AG08396 (cell line): ENCODE results near the gene PPAT.
"Not testable (repeated sequence)": the region's sequence is repeated elsewhere in the genome, so short reads cannot be mapped to it uniquely, and the experiment has no call there.

Experiments used
- DNase-seq: peaks from one replicate; pipeline ENCODE4 v3.0.0; 2012; ENCODE audit warnings: low spot score, mixed read lengths

The PPAT gene

DNA sequence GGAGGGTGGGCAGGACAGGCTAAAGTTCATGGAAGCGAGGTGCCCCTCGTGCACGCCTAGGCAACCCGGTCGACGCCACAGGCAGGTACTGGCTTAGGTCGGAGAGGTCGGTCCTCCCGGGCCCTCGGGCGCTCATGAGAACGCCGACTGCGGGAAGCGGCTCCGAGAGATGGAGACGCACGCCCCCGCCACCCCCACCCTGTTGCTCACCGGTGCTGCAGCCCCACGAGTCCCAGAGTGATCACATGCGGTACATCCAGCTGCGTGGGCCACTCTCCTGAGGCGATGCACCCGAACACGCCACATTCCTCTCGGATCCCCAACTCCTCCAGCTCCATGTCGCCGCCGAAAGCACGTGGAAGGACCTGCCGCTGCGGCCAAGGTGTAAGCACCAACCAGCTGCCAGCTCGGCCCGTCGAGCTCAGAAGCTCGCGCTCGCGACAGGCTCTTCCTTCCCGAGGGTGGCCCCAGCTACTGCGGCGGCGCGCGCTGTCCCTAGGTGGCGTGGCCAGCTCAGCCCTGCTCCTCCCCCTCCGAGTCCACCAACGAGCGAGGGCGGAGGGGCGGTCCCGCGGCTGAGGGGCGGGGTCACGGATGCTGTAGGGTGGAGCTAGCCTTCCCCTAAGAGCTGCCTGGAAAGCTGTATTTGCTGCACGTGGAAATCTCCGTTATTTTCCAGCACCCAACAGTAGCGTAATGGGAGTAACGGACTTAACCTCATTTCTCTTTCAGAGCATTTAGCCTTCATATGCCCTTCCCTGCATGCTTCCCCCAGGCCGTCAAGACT is at the start of gene PPAT:
Gene PPAT (minus strand): TSS at position 476 of the 787 bp plus-strand sequence. CDS start 138 bp downstream, at position 338.
- peak; percentile 98 for DNase-seq

DNA sequence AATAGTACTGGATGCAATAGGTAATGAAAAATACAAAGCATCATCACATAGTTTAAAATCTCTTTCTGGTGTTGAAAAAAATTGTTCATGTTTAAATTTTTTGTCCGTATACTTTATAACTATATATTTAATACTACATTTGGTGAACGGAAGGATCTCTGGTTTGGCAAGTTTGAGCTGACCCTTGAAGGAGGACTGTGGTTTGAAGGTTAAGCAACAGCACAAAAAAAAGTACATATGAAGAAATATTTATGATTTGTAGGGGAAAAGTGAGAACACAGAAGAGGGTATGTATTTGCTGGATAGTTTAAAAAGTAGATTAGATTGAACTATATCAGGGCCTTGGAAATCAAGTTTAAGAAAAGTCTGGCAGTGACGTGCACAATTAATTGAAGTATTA is 45.3 kb upstream of the PPAT start:
- no peak for DNase-seq

DNA sequence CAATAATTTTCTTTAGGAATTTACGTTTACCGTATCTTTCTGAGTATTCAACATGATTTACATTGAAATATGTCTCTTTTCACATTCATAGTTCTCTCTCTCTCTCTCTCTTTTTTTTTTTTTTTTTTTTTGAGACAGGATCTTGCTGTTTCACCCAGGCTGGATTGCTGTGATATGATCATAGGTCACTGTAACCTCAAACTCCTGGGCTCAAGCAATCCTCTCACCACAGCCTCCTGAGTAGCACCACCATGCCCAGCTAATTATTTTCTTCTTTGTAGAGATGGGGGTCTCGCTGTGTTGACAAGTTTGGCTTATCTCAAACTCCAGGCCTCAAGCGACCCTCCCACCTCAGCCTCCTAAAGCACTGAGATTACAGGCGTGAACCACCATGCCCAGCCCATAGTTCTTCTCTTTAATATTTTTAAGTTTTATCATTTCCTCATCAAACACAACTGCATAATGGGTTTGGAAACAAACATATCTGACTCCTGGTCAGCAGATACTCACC is 41.8 kb upstream of the PPAT start:
- DNase-seq = no peak

DNA sequence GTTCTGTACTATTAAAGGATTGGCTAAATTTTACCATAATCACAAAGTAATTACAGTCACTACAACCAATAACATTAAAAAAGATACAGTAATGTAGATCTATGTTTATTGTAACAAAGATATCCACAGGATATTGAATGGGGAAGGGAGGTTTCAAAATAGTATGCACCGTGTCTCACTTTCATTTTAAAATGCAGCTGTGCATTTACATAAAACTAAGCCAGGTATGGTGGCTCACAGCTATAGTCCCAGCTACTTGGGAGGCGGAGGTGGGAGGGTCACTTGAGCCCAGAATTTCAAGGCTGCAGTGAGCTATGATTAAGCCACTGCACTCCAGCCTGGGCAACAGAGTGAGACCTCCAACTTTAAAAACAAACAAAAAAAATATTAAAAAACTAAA is 40.5 kb upstream of the PPAT start:
- DNase-seq = no peak

DNA sequence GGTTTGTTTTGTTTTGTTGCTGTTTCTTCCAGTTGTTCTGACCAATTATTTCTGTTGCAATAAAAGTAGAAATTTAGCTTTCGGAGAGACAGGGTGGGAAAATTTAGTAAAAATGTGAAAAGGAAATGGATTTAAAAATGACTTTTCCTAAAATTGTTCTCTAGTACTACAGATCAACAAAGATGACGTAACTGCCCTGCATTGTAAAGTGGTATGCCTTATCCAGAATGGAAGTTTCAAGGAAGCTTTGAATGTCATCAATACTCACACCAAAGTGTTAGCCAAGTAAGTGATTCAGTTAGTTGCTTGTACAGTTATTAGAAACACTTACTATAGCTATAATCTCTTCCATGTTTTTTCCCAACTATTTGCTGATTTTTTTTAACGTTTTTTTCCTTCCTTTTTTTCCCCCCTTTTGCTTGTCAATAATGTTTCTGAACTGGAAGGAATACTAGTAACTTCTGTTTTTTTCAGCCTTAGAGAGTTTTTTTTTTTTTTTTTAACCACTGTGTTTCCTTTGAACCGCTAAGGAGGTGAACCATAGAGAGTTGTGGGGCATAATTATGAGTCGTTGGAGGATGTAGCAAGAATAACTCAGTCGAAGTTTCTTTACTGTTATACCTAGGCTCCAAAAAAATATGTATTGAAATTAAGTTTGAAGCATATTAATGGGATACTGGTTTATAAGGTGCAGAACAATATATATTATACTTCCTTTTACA is 34.2 kb upstream of the PPAT start:
- DNase-seq = no peak

DNA sequence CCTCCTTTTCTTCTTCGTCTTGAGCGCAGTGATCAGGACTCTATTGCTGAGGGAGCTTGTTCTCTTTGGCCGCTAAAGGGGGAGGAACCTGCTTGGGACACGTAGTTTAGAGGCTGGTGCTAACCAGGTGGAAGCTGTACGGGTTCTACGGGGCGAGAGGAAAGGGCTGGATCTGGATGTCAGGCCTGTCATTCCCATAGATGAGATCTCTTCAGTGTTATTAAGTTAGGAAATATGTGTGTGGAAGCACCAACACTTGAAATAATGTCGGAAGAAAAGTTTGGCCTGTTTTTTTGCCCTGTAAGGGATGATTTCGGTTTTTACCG is 32.6 kb upstream of the PPAT start:
- DNase-seq = no peak

DNA sequence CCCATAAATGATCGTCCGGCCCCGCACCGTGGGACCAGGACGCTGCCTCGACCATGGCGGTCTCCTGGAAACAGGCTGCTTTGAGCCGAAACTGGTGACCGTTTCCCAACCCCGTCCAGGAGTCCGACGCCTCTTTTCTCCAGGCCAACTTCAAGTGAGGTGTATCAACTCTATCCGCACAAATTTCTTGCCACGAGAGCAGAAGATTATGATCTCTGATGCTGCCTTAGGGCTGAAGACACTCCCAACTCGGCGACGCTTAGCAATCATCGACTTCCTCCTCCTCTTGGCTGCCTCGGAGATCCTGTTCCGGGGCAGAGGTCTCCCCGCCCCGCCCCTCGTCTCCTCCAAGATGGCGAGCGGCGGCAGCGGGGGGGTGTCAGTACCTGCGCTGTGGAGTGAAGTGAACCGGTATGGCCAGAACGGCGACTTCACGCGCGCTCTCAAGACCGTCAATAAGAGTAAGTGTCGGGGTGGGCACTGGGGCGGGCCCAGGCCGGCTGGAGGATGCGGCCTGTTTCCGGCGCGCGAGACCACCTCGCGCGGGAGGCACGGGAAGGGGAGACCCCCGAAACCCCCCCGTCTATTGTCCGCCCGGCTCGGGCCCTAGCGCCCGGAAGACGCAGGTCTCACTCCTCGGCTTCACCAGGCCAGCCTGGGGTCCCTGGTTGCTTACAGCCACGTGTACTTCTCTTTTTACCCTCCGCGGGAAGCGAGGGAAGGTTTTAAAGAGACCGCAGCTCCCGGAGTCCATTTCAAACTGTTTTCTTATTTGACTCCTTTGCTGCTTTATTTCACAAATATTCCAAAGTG is 32.1 kb upstream of the PPAT start, which contains the start of gene SRP72:
Gene SRP72 (plus strand): TSS at position 334 of the 813 bp plus-strand sequence. CDS start 19 bp downstream, at position 353.
- peak; percentile 92 for DNase-seq

DNA sequence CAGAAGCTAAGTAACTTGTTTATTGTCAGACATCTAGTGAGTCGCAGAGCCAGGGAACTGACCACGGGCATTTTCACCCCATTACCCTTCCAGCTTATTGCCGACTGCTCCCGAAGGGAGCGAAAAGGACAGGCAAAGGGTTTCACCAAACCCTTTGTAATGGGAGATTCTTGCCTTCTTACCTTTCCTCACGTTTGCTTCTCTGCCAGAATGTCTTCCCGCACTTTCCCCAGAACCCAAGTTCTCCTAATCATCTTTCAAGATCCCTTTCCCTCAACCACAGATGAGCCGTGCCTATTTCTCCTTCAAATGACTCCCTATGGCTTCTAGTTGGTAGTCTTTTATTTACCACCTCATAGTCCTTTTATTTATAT is 31.5 kb upstream of the PPAT start:
- peak; percentile 18 for DNase-seq

DNA sequence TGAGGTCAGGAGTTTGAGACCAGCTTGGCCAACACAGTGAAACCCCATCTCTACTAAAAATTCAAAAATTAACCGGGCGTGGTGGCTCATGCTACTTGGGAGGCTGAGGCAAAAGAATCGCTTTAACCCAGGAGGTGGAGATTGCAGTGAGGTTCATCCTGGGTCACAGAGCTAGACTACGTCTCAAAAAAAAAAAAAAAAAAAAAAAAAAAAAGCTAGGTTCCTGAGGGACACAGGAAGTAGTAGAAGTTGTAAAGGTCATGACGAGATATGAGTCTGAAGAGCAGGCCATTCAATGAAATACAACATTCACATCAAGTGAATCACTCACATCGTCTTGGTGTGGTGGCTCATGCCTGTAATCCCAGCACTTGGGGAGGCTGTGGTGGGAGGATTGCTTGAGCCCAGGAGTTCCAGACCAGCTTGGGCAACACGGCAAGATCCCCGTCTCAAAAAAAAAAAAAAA is 30.9 kb upstream of the PPAT start:
- DNase-seq = peak; percentile 82

DNA sequence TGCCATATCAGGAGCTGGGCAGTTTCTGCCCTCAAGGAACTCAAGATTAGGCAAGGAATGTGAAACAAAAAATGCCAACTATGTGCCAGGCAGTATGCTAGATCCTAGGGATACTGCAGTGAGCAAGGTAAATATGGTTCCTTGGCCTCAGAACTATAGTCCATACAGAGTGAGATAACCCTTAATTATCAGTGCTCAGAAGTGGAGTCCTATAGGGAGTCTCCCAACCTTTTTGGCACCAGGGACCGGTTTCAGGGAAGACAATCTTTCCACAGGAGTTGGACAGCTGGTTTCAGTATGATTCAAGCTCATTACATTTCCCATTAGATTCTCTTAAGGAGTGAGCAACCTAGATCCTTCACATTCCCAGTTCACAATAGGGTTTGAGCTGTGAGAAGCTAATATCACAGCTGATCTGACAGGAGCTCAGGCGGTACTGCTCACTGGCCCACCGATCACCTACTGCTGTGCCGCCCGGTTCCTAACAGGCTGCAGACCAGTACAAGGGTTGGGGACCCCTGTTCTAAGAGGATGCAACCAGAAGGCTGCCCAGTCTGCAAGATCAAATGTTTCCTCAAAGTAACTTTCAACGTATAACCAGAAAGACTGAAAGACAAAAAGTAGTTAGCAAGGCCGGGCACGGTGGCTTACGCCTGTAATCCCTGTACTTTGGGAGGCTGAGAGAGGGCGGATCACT is 30.3 kb upstream of the PPAT start:
- no peak for DNase-seq

DNA sequence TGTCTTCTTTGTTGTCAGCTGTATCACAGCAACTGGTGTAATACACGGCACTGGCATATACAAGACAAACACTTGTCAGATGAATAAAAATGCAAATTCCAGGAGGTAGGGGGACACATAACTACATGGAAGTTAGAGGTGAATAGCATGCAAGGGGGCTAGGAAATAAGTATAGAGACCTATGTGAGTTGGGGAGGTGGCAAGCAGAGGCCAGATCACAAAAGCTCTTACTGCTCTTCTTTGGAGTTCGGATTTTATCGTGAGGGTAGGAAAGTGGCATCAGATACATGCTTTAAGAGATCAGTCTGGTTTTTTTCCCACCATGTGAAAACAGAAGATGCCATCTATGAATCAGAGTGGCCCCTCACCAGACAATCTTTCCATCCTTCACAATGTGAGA is 29.2 kb upstream of the PPAT start:
- no peak for DNase-seq

DNA sequence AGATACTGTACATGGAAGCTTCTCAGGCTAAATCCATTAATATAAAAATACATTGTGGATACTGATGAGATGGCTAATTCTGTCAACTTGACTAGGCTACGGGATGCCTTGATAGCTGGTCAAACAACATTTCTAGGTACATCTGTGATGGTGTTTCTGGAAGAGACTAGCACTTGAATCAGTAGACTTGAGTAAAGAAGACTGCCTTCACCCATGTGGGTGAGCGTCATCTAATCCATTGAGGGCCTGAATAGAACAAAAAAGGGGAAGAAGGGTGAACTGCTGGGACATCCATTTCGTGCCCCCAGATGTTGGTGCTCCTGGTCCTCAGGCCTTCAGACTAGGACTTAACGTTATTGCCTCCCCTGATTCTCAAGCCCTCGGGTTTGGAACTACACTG is 28.3 kb upstream of the PPAT start:
- DNase-seq = no peak

DNA sequence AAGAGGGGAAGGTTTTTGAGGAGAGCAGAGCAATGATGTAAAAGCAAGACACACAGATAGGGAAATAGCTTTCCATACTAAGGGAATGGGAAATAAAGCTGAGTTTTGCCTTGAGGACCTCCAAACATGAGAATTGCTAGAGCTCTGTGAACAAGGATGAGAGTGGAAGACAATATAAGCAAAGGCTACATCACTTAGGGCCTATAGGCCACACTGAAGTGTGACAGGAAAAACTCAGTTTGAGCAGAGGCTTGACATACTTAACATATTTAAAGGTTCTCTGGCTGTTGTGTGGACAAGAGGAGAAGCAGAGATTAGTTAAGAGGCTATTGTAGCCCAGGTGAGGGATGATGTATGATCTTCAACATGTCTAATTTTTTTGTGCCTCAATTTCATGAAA is 26.7 kb upstream of the PPAT start:
- DNase-seq = no peak

DNA sequence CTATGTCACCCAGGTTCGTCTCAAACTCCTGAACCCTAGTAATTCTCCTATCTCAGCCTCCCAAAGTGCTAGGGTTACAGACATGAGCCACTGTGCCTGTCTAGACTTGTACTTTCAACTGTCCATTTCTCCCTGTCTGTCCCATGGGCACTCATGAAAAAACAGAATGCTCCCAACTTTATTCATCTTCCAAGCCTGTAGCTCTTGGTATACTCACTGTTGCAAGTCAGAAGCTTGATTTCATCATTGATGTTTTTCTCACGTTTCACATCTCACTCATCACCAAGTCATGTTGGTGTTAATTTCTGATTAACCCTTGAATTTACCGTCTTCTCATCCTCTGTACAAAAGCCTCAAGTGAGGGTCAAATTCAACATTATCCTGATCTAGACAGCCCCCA is 24.7 kb upstream of the PPAT start:
- no peak for DNase-seq

DNA sequence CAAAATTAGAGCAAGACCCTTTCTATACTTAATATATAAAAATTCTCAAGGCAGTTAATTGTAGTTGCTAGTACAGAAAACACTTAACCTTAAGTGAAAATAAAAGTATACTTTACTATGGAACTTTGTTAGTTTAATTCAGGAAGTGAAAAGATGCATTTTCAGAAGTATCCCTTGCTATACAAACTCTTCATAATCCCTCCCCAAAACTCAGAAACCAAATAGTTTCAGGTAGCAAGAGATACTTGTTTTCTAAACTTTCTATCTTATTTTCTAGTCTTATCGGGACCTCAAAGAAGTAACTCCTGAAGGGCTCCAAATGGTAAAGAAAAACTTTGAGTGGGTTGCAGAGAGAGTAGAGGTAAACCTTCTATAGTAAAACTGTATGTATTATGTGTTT is 14.9 kb upstream of the PPAT start:
- no peak for DNase-seq

DNA sequence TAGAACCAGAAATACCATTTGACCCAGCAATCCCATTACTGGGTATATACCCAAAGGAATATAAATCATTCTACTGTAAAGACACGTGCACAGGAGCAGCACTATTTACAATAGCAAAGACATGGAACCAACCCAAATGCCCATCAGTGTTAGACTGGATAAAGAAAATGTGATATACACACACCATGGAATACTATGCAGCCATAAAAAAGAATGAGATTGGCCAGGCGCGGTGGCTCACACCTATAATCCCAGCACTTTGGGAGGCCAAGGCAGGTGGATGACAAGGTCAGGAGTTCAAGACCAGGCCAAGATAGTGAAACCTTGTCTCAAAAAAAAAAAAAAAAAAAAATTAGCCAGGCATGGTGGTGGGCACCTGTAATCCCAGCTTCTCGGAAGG is 14.1 kb upstream of the PPAT start:
- not testable (repeated sequence) for DNase-seq

DNA sequence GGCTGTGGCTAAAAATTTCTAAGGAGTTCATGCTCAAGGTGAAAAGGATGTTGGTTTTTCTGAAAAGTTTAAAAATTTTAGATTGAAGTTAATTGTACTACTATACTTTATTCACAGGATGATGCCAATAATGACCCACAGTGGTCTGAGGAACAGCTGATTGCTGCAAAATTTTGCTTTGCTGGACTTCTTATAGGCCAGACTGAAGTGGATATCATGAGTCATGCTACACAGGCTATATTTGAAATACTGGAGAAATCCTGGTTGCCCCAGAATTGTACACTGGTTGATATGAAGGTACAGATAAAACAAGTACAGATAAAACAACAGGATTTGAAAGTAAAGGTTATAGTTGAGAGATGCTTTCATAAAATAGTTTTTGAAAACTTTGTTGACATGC is 12.9 kb upstream of the PPAT start:
- no peak for DNase-seq

DNA sequence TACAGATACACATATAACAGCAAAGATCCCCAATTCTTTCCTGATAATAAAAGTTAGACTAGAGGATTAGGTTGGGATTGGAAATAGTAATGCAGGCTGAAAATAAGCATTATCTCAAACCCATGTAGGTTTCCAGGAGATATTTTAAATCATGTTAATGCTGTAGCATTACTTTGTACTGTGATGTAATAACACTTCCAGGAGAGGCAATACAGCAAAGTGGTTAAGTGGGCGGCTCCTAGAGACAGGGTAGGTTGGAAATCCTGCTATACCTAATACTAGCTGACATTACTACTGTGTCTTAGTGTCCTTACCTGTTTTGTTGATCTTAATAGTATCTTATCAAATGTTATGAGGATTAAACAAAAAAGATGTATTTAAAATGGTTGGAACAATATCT is 10.3 kb upstream of the PPAT start:
- no peak for DNase-seq

DNA sequence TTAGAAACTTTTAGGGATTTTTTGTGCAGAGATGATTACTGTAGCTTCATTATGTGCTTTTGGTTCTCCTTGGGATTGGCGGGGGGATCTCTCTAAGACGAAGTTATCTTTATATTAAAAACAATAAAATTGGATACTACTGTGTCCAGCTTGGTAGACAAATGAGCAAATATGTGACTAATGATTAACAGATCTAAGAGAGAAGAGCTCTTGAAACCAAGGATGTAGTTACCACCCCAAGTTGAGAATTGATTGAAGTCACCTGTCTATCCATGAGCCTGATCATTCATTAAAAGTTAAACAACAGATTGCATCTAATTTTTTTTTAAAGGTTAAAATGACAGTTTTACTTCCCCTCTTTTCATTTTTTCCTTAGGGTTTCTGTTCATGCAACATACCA is 9.3 kb upstream of the PPAT start:
- DNase-seq = no peak

DNA sequence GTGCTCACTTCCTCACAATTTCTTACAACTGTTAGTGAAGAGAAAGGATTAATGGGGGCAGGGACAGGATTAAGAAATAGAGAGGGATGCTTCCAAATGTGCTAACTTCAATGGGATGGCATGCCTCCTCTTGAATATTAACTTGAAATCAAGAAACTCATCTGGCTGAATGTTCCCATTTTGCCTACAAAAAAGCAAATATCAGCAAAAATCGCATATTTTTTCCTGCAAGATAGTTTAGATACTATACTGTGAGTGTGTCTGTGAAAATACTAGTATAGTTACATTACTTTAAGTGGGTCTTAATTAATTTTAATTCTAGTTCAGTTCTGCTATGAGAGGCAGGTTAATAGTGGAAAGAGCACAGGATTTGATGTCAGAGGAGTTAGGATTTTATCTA is 5.6 kb upstream of the PPAT start:
- DNase-seq = no peak

DNA sequence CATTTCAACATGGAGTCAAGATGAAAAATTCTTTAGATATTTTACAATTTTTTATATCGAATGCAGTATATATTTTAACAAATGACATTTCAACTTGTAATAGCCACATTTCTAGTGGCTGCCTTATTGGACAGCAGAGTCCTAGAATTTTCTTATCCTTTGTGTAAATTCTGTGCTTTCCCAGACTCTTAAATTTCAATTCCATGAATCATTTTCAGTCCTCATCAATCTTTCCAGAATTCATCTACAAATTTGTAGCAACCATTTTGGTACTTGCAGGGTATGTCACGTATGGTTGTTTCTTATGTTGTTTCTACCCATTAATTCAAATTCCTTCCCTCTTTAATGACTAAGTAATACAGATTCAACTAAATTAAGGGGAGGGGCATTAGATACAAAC is 3.4 kb upstream of the PPAT start:
- peak; percentile 7 for DNase-seq

DNA sequence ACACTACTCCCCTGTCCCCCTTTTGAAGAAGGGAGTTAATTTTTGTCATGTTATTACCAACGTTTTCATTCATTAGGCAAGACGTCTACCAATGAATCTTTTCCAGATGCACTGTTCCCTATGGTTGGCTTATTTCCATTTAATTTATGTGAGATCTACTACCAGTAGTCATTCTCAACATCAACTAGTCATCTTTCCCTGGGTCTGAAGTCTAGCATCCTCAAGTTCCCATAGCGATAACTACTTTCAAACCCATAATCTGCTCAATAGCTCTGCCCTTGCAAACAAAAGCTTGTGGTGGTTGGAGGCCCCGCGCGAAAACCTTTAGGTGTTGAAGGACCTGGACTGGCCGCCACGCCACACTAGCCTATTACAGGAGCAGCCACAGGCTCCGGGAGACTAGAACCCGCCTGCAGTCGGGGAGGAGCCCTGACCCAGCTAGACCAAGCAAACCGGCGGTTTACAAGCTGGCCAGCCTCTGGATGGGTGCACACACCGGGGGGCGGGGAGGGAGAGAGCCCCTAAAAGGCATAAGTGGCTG is 746 bp downstream of the PPAT start:
- peak; percentile 59 for DNase-seq
